Measurements from ENCODE around the gene STAT5B. TPM values are rescaled to one million over a fixed set of nuclear protein-coding genes. Genes with fewer than 3 reads are reported as not detected.
A peak's percentile ranks its signal among the peaks of the same experiment; 100 is the strongest.

Gene STAT5B
- total RNA-seq, 4 donors from 2014 or later = 52.7 to 105 (median 57.6) TPM

DNA sequence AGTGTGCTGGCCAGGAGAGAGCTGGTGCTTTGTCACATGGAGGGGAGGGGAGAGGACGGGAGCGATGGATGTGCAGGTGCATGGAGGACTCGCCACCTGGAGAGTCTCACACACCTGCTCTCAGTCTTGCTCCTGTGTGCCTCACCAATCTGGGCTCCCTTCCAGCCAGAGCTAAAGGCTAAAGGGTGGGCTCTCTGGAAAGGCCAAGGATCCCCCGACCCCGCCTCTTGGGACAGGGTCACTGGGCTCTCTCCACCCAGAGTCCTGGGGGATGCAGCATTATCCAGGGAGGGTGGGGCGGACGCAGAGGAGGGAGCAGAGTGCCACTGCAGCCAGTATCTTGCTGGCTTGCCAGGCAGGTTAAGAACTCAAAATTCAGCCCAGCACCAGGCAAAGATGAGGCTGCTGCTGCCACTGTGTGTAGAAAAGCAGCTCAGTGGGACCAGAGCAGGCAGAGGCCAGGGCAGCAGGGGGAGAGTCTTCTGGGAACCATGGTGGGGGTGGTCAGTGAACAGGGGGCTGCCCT, 5.4 kb upstream of the STAT5B start:
- no peaks in the 10 kb centered on the region for H3K36me3 ChIP-seq
- TF ChIP-seq POLR2AphosphoS5 (IDR thresholded peaks at IDR 0.05) = no peak
- no peak for TF ChIP-seq EP300 (IDR thresholded peaks at IDR 0.05)
- no peak for TF ChIP-seq POLR2A (IDR thresholded peaks at IDR 0.05)
- TF ChIP-seq, protein P1, sequence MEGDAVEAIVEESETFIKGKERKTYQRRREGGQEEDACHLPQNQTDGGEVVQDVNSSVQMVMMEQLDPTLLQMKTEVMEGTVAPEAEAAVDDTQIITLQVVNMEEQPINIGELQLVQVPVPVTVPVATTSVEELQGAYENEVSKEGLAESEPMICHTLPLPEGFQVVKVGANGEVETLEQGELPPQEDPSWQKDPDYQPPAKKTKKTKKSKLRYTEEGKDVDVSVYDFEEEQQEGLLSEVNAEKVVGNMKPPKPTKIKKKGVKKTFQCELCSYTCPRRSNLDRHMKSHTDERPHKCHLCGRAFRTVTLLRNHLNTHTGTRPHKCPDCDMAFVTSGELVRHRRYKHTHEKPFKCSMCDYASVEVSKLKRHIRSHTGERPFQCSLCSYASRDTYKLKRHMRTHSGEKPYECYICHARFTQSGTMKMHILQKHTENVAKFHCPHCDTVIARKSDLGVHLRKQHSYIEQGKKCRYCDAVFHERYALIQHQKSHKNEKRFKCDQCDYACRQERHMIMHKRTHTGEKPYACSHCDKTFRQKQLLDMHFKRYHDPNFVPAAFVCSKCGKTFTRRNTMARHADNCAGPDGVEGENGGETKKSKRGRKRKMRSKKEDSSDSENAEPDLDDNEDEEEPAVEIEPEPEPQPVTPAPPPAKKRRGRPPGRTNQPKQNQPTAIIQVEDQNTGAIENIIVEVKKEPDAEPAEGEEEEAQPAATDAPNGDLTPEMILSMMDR (IDR thresholded peaks at IDR 0.05) = no peak
- 83% methylated on average over 7 of the region's 7 CpGs for WGBS
- no peaks in the 10 kb centered on the region for H3K9me3 ChIP-seq
- H3K27ac ChIP-seq = no peak overlapping the region
- H3K4me1 ChIP-seq = peaks cover 33% of the 10 kb centered on the region
- peak; percentile 54 to 74 for DNase-seq (ENCODE audit: low spot score in 2 of 2)
- H3K4me3 ChIP-seq = no peak overlapping the region
- H3K27me3 ChIP-seq = no peaks in the 10 kb centered on the region

DNA sequence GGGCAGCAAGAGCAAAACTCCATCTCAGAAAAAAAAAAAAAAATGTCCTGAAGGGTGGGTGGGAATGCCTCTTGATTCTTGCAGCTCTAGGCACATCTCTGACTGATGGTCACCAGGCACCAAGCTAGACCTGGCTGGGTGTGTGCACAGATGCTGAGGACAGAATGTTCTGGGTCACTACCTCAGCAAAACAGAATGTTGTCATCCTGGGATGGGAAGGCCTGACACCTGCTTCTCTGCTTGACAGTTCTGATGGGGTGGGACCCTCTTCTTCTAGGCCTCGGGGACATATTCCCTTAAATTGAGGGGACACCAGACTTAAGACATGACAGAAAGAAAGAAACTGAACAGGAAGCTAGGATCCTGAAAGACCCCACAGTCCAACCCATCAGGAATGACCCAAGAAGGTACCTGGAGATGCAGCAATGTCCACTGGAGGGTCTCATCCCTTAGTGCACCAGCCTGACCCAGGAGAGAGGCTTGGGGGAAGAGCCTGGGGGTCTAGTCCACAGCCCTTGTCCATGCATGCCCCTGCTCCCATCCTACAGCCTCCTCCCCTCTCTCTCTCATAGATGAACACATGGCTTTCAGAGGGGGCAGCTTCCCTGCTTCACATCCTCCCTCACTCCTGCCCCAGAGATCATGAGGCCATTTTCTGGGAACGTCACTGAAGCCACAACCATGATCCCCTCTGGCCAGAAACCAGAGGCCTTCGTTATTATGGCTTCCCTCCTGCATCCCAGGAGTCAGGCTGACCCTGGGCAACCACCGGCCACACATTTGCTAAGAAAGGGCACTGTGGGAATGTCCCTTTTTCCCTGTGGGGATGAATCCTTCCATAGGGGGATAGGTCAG, 3.8 kb upstream of the STAT5B start:
- H3K36me3 ChIP-seq = no peaks in the 10 kb centered on the region
- no peaks in the 10 kb centered on the region for H3K27me3 ChIP-seq
- H3K27ac ChIP-seq = no peak overlapping the region
- no peaks in the 10 kb centered on the region for H3K9me3 ChIP-seq
- peak; percentile 37 to 48 for DNase-seq (ENCODE audit: low spot score in 2 of 2)
- WGBS = 83% methylated on average over 4 of the region's 4 CpGs
- no peak overlapping the region for H3K4me3 ChIP-seq
- H3K4me1 ChIP-seq = peaks cover 24% of the 10 kb centered on the region
- TF ChIP-seq POLR2AphosphoS5 (IDR thresholded peaks at IDR 0.05) (no peak), POLR2A (IDR thresholded peaks at IDR 0.05) (no peak), EP300 (IDR thresholded peaks at IDR 0.05) (no peak)
- TF ChIP-seq, protein P1 (IDR thresholded peaks at IDR 0.05) = no peak

DNA sequence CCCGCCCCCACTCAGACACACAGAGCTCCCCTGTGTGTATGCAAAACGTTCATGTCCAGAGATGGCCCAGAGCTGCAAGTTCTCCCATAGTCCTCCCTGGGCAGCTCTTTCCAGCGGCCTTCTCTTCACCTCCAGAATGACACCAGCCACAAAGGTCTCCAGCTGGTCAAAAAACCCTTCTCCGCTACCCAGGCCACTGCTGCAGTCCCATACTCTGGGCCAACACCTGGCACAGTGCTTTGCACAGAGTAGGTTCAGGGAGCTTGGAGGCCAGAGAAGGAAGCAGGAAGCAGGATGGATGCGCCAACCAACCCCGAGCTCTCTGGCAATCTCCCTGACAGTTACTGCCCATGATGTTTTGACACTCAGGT, 1.1 kb upstream of the STAT5B start:
- no peaks in the 10 kb centered on the region for H3K27me3 ChIP-seq
- H3K36me3 ChIP-seq = no peaks in the 10 kb centered on the region
- no peak for DNase-seq (ENCODE audit: low spot score in 2 of 2)
- peaks cover 33% of the 10 kb centered on the region for H3K4me1 ChIP-seq
- TF ChIP-seq POLR2A (IDR thresholded peaks at IDR 0.05) = no peak
- TF ChIP-seq EP300 (IDR thresholded peaks at IDR 0.05) = no peak
- no peak for TF ChIP-seq POLR2AphosphoS5 (IDR thresholded peaks at IDR 0.05)
- TF ChIP-seq, protein P1 (IDR thresholded peaks at IDR 0.05) = no peak
- H3K4me3 ChIP-seq = peak overlapping the region; percentile 94
- no peaks in the 10 kb centered on the region for H3K9me3 ChIP-seq
- H3K27ac ChIP-seq = peak overlapping the region; percentile 91
- WGBS = 56% methylated on average over 6 of the region's 6 CpGs

DNA sequence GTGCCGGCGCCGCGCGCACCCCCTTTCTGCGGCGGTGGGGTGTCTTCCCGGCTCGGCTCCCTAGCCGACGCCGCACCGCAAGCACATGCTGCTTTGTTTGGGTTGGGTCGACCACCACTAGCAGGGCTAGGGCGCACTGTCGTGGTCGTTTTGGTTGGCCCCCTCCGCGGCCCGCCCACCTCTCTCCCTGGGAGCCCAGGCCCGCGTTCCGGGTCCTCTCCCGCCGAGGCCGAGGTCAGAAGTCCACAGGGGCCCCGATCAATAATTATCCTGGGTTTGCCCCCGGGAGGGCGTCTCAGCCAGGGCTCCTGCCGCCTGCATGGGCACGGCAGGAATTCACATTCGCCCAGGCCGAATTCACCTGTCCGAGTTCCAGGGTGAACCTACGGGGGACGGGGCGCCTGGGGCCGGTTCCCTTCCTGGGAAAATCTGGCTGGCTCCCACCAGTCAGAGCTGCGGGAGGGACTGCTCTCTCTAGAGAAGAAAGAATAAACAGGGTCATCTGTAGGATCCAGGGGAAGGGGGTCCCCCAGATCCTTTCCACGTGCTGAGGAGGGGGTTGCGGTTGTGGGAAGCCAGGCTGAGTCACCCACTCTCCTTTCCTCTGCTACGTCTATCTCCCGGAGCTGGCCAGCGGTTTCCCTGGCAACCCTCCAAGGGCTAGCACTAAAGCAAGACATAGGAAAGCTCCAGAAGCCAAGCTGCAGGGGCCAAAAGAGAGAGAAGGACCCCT, 584 bp upstream of the STAT5B start:
- under 1% methylated on average over 36 of the region's 44 CpGs for WGBS
- H3K36me3 ChIP-seq = no peaks in the 10 kb centered on the region
- peak overlapping the region; percentile 94 for H3K4me3 ChIP-seq
- no peak for TF ChIP-seq POLR2AphosphoS5 (IDR thresholded peaks at IDR 0.05)
- TF ChIP-seq, protein P1 (IDR thresholded peaks at IDR 0.05) = no peak
- no peak for TF ChIP-seq POLR2A (IDR thresholded peaks at IDR 0.05)
- TF ChIP-seq EP300 (IDR thresholded peaks at IDR 0.05) = no peak
- peak overlapping the region; percentile 91 for H3K27ac ChIP-seq
- H3K4me1 ChIP-seq = peaks cover 33% of the 10 kb centered on the region
- DNase-seq (ENCODE audit: low spot score in 2 of 2) = peak; percentile 85 to 87
- no peaks in the 10 kb centered on the region for H3K9me3 ChIP-seq
- H3K27me3 ChIP-seq = no peaks in the 10 kb centered on the region

All from suprapubic skin (tissue), 4 donors.